H1 (cell line): ENCODE results near the gene LYL1. TPM values are rescaled to one million over a fixed set of nuclear protein-coding genes. Genes with fewer than 3 reads are reported as not detected.

Experiments used
- ATF3 ChIP-seq: IDR thresholded peaks from 2 replicates; pipeline ENCODE4 v1.6.1; 2011; ENCODE audit warnings: low read depth, mild to moderate bottlenecking, low read length; ENCODE audit not compliant: insufficient read depth
- BACH1 ChIP-seq: IDR thresholded peaks from 2 replicates; pipeline ENCODE4 v1.6.1; 2012; ENCODE audit warnings: low read length, improper control_type of control experiment
- CEBPB ChIP-seq: IDR thresholded peaks from 2 replicates; pipeline ENCODE4 v1.6.1; 2012; ENCODE audit warnings: low read depth, low read length
- CHD2 ChIP-seq: IDR thresholded peaks from 2 replicates; pipeline ENCODE4 v1.6.1; 2012; ENCODE audit warnings: low read length, improper control_type of control experiment
- CREB1 ChIP-seq: IDR thresholded peaks from 2 replicates; pipeline ENCODE4 v1.6.1; 2012; ENCODE audit warnings: inconsistent platforms
- EP300 ChIP-seq, 2 experiments: IDR thresholded peaks; 1 replicate in 1 of 2; 2 replicates in 1 of 2; pipeline ENCODE4 v1.6.1; 2011 to 2012; ENCODE audit warnings: low read depth in 2 of 2, low read length in 2 of 2, mild to moderate bottlenecking in 2 of 2, borderline replicate concordance in 1 of 2, inconsistent platforms in 1 of 2, moderate library complexity in 1 of 2
- GABPA ChIP-seq: IDR thresholded peaks from 2 replicates; pipeline ENCODE4 v1.6.1; 2011; ENCODE audit warnings: mild to moderate bottlenecking, low read length, moderate library complexity, borderline replicate concordance; ENCODE audit not compliant: insufficient read depth
- JUN ChIP-seq: IDR thresholded peaks from 2 replicates; pipeline ENCODE4 v1.6.1; 2011; ENCODE audit warnings: low read depth, mild to moderate bottlenecking, improper control_type of control experiment, low read length
- KDM1A ChIP-seq: fragments of 200-600, 300-600 bp; sonication (generic); IDR thresholded peaks from 2 replicates; pipeline ENCODE4 v1.7.1; 2016; ENCODE audit warnings: mild to moderate bottlenecking, low read length, borderline replicate concordance
- KDM5A ChIP-seq: fragments of 200-600 bp; IDR thresholded peaks from 2 replicates; pipeline ENCODE4 v1.7.1; 2012; ENCODE audit warnings: mild to moderate bottlenecking, low read length, inconsistent platforms, mixed read lengths
- NANOG ChIP-seq: IDR thresholded peaks from 2 replicates; pipeline ENCODE4 v1.6.1; 2011; ENCODE audit warnings: low read length, low read depth, mild to moderate bottlenecking, inconsistent platforms; ENCODE audit not compliant: insufficient read depth, poor library complexity, severe bottlenecking
- POU5F1 ChIP-seq: IDR thresholded peaks from 2 replicates; pipeline ENCODE4 v1.6.1; 2011; ENCODE audit warnings: low read depth, mild to moderate bottlenecking, low read length, moderate library complexity
- RBBP5 ChIP-seq: IDR thresholded peaks from 2 replicates; pipeline ENCODE4 v1.7.1; 2012; ENCODE audit warnings: low read depth, mild to moderate bottlenecking, inconsistent platforms, low read length, moderate library complexity, borderline replicate concordance
- RXRA ChIP-seq: IDR thresholded peaks from 2 replicates; pipeline ENCODE4 v1.6.1; 2011; ENCODE audit warnings: low read depth, mild to moderate bottlenecking, low read length, moderate library complexity; ENCODE audit not compliant: insufficient read depth
- SAP30 ChIP-seq: fragments of 300-600 bp; sonication (generic); IDR thresholded peaks from 2 replicates; pipeline ENCODE4 v1.7.1; 2012; ENCODE audit warnings: low read length, moderate library complexity, mild to moderate bottlenecking, inconsistent platforms; ENCODE audit not compliant: insufficient read depth, insufficient replicate concordance
- SIN3A ChIP-seq, 2 experiments: IDR thresholded peaks in 1 of 2; conservative IDR thresholded peaks in 1 of 2; 2 replicates each; pipeline ENCODE4 v1.6.1; 2011 to 2012; ENCODE audit warnings: low read length in 2 of 2, improper control_type of control experiment in 1 of 2, low read depth in 1 of 2, mild to moderate bottlenecking in 1 of 2
- SIX5 ChIP-seq: IDR thresholded peaks from 2 replicates; pipeline ENCODE4 v1.6.1; 2011; ENCODE audit warnings: mild to moderate bottlenecking, low read depth, low read length
- SP2 ChIP-seq: IDR thresholded peaks from 2 replicates; pipeline ENCODE4 v1.6.1; 2012; ENCODE audit warnings: mild to moderate bottlenecking, low read length, inconsistent platforms
- SUZ12 ChIP-seq: fragments of 200-600 bp; sonication (generic); IDR thresholded peaks from 2 replicates; pipeline ENCODE4 v1.6.1; 2012; ENCODE audit warnings: mild to moderate bottlenecking, inconsistent platforms, low read length, moderate library complexity, mixed read lengths
- USF2 ChIP-seq: IDR thresholded peaks from 2 replicates; pipeline ENCODE4 v1.6.1; 2011; ENCODE audit warnings: low read length, improper control_type of control experiment
- ZNF274 ChIP-seq: IDR thresholded peaks from 2 replicates; pipeline ENCODE4 v1.7.0; 2012; ENCODE audit warnings: low read length, borderline replicate concordance; ENCODE audit errors: extremely low read depth
- polyA plus RNA-seq, 7 experiments: library from polyadenylated mRNA; depleted of rRNA in 3 of 7; stranded (reverse) in 5 of 7; unstranded in 2 of 7; fragments of >200 nt in 5 of 7; fragments of 200-250 nt in 2 of 7; gene quantifications; 1 replicate in 5 of 7; 2 replicates in 1 of 7; 4 replicates in 1 of 7; pipeline versions ENCODE4 v1.2.1 to v1.2.3, GENCODE V29; 2011 to 2013; ENCODE audit warnings: missing spikeins in 2 of 7, mixed read lengths in 2 of 7
- total RNA-seq: library from RNA; stranded (reverse); fragmentation: NEBNext Ultra II Directional; extraction: Animal tissue kit (Norgen Biotek cat#: 25700); gene quantifications from 2 replicates; pipeline ENCODE4 v1.2.1, GENCODE V29; 2021

LYL1 gene
- total and polyA plus RNA-seq, 2 of the 8 experiments (the other 6 are each of a cell fraction or from before 2014, with no cell fraction given), result 0.58 to 0.76 TPM

DNA sequence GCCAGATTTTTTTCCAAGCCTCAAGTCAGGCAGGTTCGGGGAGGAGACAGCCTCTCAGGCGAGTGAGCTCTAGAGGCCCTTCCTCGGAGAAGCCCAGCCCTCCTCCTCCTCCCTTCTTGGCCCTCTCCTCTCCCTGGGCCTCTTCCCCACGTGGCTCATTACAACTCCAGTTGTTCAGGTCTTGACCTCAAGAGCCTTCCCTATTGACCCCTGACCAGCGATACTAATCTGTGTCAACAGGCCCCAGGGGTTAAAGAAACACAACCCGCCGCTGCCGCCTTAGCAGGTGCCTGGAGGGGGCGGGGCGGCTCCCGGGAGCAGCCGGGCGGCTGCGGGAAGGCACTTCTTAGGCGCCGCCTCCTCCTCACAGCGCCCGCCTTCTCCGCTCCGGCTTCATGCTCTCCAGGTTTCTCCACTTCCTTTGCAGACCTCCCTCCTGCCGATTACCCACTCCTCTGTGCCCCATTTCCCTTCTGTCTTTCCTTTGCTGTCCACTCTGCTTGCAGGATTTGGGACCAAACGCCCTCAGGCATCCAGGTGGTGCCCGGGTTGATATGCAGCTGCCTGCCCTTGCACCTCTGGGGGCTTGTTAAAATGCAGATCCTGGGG, 51.0 kb downstream of the LYL1 start (continued):
- TF ChIP-seq ZNF274 (no peak), CHD2 (no peak), ATF3 (no peak), SAP30 (no peak), CEBPB (no peak), JUN (no peak), POU5F1 (no peak), NANOG (peak; percentile 42), SP2 (no peak), CREB1 (no peak), EP300 (IDR thresholded peaks at IDR 0.05; ENCODE audit: borderline replicate concordance in 1 of 2, low read depth in 2 of 2, low read length in 2 of 2) (peak in 1 of 2 experiments; percentile 84; a peak in 1 of 3 replicates), KDM1A (no peak), SUZ12 (no peak), GABPA (no peak), SIN3A (conservative IDR thresholded peaks at IDR 0.05 in 1 of 2, IDR thresholded peaks at IDR 0.05 in 1 of 2; ENCODE audit: low read depth in 1 of 2, low read length in 2 of 2) (peak in 1 of 2 experiments; percentile 43; a peak in 1 of 4 replicates), USF2 (no peak), KDM5A (no peak), RBBP5 (no peak), BACH1 (no peak), SIX5 (no peak), RXRA (peak; percentile 96)
